DMS79 (cell line): ENCODE results near the gene CYBA.
A peak's percentile ranks its signal among the peaks of the same experiment; 100 is the strongest.

Source experiments
- DNase-seq: peaks from one replicate; lab custom pipeline; 2025; lab: John Stamatoyannopoulos, UW

Gene CYBA

GRCh38 chr16:88647178-88648070 lies 3.4 kb downstream of the CYBA start:
- no peak for DNase-seq

- DNase-seq = no peak
These were observed 4.4 kb downstream of the CYBA start for GRCh38 chr16:88646345-88647034.

DNA sequence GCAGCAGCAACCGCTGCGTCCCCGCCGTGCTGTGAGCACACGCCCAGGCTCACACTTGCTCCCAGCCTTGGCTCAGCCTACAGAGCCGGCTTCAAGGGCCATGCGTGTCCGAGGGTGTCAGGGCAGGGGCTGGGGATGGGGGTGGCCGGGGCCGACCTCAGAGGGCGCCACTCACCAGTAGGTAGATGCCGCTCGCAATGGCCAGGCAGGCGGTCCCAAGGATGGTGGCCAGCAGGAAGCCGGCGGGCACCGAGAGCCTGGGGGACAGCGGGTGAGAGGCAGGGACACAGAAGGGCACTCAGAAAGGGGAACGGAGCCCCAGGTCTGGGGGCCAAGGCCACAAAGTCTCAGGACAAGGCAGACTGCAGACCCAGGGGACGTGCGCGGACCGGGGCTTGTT lies 4.9 kb downstream of the CYBA start:
- DNase-seq = no peak

- DNase-seq = no peak
These were observed 5.4 kb downstream of the CYBA start for GRCh38 chr16:88645455-88645854.

- no peak for DNase-seq
These were observed 7.3 kb downstream of the CYBA start for GRCh38 chr16:88643644-88643932.

DNA sequence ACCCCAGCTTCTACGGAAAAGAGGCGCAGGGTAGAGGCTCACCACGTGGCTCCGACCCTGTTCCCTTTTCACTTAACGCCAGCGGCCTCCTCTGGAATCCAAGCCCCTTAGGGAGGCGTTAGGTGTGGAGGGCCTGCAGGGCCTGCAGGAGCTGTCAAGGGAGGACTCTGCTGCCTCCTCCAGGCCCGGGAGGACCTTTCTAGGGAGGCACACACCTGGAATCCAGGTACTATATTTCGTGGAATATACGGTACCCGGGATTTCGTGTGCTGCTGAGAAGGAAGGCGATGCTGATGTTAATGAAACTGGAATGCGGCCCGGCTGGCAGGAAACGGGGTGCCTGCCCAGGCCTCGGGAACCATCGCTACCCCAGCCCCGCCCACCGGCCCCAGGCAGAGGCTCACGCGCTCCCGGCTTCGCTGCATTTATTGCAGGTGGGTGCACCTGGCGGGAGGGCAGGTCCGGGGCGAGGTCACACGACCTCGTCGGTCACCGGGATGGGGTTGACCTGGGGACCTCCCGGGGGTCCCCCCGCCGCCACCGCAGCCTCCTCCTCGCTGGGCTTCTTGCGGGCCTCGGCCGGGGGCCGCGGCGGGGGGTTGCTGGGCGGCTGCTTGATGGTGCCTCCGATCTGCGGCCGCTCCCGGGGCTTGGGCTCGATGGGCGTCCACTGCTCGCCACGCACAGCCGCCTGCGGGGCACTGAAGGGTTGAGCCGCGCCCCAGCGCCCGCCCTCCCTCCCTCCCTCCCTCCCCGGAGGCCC lies 7.8 kb downstream of the CYBA start:
- DNase-seq = no peak

GRCh38 chr16:88640498-88641247 lies 10.2 kb downstream of the CYBA start:
- no peak for DNase-seq

GRCh38 chr16:88640039-88640495 lies 10.8 kb downstream of the CYBA start:
- no peak for DNase-seq

- no peak for DNase-seq
These were observed 11.4 kb downstream of the CYBA start for GRCh38 chr16:88639231-88640038.

GRCh38 chr16:88638323-88639230 lies 12.3 kb downstream of the CYBA start, which contains the start of gene IL17C:
IL17C (plus strand) TSS chr16:88638572; CDS start chr16:88638642, 70 bp downstream.
- DNase-seq = peak; percentile 71

DNA sequence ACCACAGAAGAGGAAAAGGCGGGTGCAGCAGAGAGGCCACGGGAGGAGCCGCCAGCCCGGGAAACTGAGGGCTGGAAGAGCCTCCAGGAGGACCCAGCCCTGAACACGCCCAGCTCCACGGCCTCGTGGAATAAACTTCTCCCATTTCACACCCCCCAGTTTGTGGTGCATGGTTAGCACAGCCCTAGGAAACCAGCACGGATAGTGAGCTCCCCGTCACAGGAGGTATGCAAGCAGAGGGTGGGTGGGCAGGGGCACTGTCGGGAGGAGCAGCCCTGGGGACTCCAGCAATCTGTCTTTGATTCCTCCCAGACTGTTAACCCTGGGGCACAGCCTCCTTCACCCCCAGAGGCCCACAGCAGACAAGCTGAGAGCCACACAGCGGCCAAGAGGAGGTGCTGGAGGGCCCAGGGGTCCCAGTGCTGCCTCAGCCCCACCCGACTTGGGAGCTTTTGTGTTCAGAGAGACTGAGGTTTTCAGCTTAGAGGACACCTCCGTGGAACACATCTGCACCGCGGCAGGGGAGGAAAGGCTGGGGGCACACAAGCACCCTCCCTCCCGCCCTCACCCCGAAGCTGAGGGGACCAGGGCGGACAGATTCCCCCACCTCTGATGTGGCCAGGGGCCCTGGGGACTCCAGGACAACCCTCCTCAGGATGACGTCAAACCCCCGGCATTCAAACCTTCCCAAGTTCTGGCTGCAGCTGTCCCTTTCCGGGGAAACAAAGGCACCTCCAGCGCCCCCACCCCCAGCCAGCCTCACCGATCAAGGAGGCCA lies 14.2 kb downstream of the CYBA start:
- DNase-seq = no peak

DNA sequence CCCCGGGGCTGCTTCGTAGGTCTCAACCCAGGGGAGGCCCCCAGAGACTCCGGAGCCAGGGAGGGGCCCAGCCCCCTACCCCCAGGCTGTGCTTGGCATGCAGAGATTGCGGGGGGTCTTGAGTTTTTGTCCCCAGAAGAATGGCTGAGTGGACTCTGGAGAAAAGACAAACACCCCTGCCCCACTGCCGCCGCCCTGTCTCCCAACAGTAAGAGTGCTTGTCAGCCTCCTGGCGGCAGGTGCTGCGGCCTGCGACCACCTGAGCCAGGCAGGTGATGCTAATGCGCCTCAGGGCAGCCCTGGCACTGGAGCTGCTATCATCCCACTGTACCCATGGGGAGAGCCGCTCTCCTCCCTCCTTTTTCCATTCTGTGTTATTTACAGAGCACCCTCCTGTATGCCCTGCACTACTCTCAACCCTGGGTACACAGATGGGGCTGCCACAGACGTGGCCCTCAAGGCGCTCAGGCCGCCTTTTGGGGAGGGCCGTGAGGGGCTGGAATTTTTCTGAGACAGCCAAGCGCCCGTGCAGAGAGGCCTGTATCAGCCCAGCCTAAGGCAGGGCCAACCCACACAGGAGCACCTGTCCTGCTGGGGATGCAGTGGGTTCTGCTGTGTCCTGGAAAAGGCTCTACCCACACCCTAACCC lies 15.1 kb downstream of the CYBA start:
- DNase-seq = no peak

- DNase-seq = no peak
These were observed 15.7 kb downstream of the CYBA start for GRCh38 chr16:88634994-88635670.

DNA sequence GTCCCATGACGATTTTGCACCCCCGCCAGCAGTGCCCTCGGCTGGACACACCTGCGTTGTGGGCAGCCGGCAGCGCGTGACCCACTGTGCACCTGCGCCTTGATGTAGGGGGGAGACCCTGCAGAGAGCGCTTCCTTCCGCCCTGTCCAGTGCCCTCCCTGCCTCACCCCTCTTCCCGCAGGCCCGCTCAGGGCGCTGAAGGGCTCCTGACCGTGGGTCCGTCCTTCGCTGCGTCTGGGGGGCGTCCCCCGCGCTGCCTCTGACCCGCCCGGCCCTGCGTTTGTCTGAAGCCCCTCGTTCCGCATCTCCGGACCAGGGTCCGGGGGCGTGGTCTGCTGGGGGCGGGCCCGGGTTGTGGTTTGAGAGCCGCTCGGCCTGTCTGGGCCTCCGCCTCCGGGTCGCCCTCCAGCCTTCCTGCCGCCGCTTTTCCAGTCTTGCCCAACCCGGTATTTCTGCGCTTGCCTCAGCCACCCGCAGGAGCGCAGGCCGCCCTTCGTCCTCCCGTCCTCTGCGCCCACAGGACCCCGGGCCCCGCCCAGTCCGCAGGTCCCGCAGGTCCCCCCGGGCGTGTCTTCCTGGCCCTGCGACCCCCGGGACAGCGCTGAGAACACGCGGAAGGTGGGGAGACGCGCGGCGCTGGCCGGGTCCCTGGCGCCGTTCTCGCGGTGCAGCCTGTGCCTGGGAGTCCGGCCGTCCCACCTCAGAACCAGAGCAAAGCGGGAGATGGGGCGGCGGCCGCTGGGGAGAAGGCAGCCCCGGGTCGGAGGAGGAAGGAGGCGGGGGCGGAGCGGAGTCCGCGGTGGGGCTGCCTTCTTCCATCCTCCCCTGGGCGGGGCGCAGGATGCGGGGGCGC lies 16.5 kb downstream of the CYBA start:
- DNase-seq = no peak

GRCh38 chr16:88633684-88634140 lies 17.1 kb downstream of the CYBA start:
- DNase-seq = no peak

DNA sequence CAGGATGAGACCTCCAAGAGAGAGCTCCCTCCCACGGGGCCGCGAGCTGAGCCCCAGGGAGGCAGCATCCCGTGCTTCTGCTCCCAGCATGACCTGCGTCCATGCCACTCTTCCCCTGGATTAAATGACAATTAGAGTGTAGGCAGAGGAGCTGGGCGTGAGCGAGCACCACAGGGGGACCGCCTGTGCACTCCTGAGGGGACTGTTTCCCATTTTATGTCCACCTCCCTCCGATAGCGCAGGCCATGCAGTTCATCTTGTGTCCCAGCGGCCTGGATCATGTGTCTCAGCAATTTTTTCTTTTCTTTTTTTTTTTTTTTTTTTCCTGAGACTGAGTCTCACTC lies 18.3 kb downstream of the CYBA start:
- DNase-seq = no peak

DNA sequence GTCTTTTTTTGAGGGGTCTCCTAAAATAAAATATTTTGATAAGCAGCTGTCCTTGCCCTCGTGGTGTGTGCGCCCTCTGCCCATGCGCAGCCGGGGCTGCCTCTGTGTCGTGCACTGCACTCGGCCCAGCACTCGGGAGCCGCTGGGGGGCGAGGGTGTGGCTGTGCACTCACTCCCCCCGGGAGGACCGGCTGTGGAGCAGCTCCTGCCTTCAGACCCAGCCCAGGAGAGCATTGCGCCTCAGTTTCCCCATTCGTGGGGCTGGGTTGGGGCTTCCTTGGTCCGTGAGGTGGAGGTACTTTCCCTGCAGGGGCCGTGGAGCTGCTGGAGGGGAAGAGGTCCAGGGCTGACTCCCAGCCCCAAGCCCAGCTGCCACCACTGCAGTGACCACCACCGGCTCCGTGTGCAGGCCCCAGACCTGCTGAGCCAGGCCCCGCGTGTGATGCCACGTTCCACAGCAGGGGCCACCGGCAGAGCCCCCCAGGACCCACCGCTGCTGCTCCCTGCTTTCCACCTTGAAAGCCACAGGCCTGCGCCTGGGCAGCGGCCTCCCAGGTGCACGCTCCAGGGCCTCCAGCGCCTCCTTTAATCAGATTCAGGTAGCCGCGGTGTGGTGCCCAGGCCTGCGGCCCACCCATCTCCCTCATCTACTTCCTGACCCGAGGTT lies 18.8 kb downstream of the CYBA start:
- DNase-seq = no peak
